ENCODE data around the gene ANKS6. TPM values are rescaled to one million over a fixed set of nuclear protein-coding genes. Genes with fewer than 3 reads are reported as not detected.

Gene ANKS6
- total and polyA plus RNA-seq, 10 of the 15 experiments (the other 5 are each of a cell fraction or from before 2014, with no cell fraction given) = 2.0 to 16.2 (median 6.1) TPM

DNA sequence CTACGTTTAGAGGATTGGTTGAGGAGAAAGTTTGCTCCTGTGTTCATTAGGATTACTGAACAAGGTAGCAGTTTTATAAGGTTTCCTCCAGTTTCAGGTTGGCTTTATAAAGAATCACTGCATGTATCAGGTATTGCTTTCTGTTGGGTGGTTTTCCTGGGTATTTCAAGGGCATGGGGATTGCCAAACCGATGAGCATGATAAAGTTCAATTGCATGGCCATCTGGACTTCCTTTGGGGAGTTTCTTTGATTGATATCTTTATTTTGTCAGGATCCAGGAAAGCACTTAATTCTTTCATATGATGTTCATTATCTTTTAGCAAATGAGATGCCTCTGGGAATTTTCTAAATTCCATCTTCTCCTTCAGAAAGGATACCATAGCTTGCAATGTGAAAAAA is 77.3 kb downstream of the ANKS6 start:
- Histone ChIP-seq H3K4me3 (no peak overlapping the region), H3K27me3 (replicated peaks in 1 of 2; ENCODE audit: control insufficient read depth in 2 of 2, insufficient read depth in 2 of 2, low read length in 1 of 2) (peaks cover 0 to 3% of the 10 kb centered on the region in 2 experiments; a peak in 2 of 4 replicates), H3K9ac (ENCODE audit: control insufficient read depth, insufficient read depth, low read length) (no peak overlapping the region), H3K9me3 (replicated peaks; ENCODE audit: control insufficient read depth, insufficient read depth, low read length) (no peaks in the 10 kb centered on the region), H3K27ac (ENCODE audit: control insufficient read depth, insufficient read depth) (no peak overlapping the region), H4K20me1 (ENCODE audit: control insufficient read depth, insufficient read depth) (no peaks in the 10 kb centered on the region), H3K4me1 (ENCODE audit: control insufficient read depth, insufficient read depth, low read length) (no peaks in the 10 kb centered on the region), H2AFZ (ENCODE audit: control insufficient read depth, low read depth, low read length) (no peak overlapping the region), H3K4me2 (ENCODE audit: control insufficient read depth, insufficient read depth) (no peak overlapping the region), H3K79me2 (ENCODE audit: control insufficient read depth, insufficient read depth, low read length) (no peaks in the 10 kb centered on the region), H3K36me3 (ENCODE audit: control insufficient read depth in 2 of 2, insufficient read depth in 2 of 2, low read length in 1 of 2) (no peaks in the 10 kb centered on the region)
- RAD21 ChIA-PET (ENCODE audit: unreplicated experiment) = no interaction called here
- POLR2A ChIA-PET = no interaction called here
- FAIRE-seq (no peak), DNase-seq (ENCODE audit: low read depth, low spot score) (no peak), ATAC-seq (no peak)
- intact Hi-C loops (cut with micrococcal nuclease; ENCODE audit: unreplicated experiment) = no loop called here
- CTCF ChIA-PET = no interaction called here
- in situ Hi-C loops (cut with MboI) = no loop called here
- no TSS peak for BruUV-seq (replicated peaks)
- 0% methylated on average over 2 of the region's 2 CpGs for WGBS (ENCODE audit: insufficient coverage, insufficient replicate concordance, low lambda C conversion rate, missing lambda C conversion rate)
- SMC1A ChIA-PET (ENCODE audit: uncharacterized antibody, unreplicated experiment) = no interaction called here
- no peak for TF ChIP-seq NFIC (IDR thresholded peaks at IDR 0.05; ENCODE audit: low read depth, low read length)

- in situ Hi-C loops (cut with MboI) = no loop called here
- H3K4me3 ChIP-seq = no peak overlapping the region
- DNase-seq (ENCODE audit: low read depth, low spot score) = no peak
- H3K36me3 ChIP-seq (ENCODE audit: control insufficient read depth in 2 of 2, insufficient read depth in 2 of 2, low read length in 1 of 2) = no peaks in the 10 kb centered on the region
- no peak overlapping the region for H3K9ac ChIP-seq (ENCODE audit: control insufficient read depth, insufficient read depth, low read length)
- no peaks in the 10 kb centered on the region for H3K9me3 ChIP-seq (replicated peaks; ENCODE audit: control insufficient read depth, insufficient read depth, low read length)
- intact Hi-C loops (cut with micrococcal nuclease; ENCODE audit: unreplicated experiment) = no loop called here
- H3K27ac ChIP-seq (ENCODE audit: control insufficient read depth, insufficient read depth) = no peak overlapping the region
- peaks cover 2 to 3% of the 10 kb centered on the region in 2 experiments; a peak in 3 of 4 replicates for H3K27me3 ChIP-seq (replicated peaks in 1 of 2; ENCODE audit: control insufficient read depth in 2 of 2, insufficient read depth in 2 of 2, low read length in 1 of 2)
- FAIRE-seq = no peak
- ChIA-PET RAD21 (ENCODE audit: unreplicated experiment) (no interaction called here), SMC1A (ENCODE audit: uncharacterized antibody, unreplicated experiment) (no interaction called here), POLR2A (no interaction called here), CTCF (no interaction called here)
- WGBS (ENCODE audit: insufficient coverage, insufficient replicate concordance, low lambda C conversion rate, missing lambda C conversion rate) = 38% methylated on average over 1 of the region's 1 CpG
- no peak overlapping the region for H3K4me2 ChIP-seq (ENCODE audit: control insufficient read depth, insufficient read depth)
- BruUV-seq (replicated peaks) = no TSS peak
- ATAC-seq = no peak
- no peak overlapping the region for H2AFZ ChIP-seq (ENCODE audit: control insufficient read depth, low read depth, low read length)
- H3K4me1 ChIP-seq (ENCODE audit: control insufficient read depth, insufficient read depth, low read length) = no peaks in the 10 kb centered on the region
- no peaks in the 10 kb centered on the region for H4K20me1 ChIP-seq (ENCODE audit: control insufficient read depth, insufficient read depth)
- no peaks in the 10 kb centered on the region for H3K79me2 ChIP-seq (ENCODE audit: control insufficient read depth, insufficient read depth, low read length)
- TF ChIP-seq RB1 (IDR thresholded peaks at IDR 0.05; ENCODE audit: borderline replicate concordance) = no peak
- TF ChIP-seq E4F1 (IDR thresholded peaks at IDR 0.05; ENCODE audit: borderline replicate concordance, partially characterized antibody) = no peak
- no peak for TF ChIP-seq HDAC6 (IDR thresholded peaks at IDR 0.05; ENCODE audit: unreplicated experiment)
- no peak for TF ChIP-seq MTA2 (IDR thresholded peaks at IDR 0.05; ENCODE audit: low read depth)
- no peak for TF ChIP-seq TCF7 (IDR thresholded peaks at IDR 0.05; ENCODE audit: borderline replicate concordance)
- TF ChIP-seq, protein P1, sequence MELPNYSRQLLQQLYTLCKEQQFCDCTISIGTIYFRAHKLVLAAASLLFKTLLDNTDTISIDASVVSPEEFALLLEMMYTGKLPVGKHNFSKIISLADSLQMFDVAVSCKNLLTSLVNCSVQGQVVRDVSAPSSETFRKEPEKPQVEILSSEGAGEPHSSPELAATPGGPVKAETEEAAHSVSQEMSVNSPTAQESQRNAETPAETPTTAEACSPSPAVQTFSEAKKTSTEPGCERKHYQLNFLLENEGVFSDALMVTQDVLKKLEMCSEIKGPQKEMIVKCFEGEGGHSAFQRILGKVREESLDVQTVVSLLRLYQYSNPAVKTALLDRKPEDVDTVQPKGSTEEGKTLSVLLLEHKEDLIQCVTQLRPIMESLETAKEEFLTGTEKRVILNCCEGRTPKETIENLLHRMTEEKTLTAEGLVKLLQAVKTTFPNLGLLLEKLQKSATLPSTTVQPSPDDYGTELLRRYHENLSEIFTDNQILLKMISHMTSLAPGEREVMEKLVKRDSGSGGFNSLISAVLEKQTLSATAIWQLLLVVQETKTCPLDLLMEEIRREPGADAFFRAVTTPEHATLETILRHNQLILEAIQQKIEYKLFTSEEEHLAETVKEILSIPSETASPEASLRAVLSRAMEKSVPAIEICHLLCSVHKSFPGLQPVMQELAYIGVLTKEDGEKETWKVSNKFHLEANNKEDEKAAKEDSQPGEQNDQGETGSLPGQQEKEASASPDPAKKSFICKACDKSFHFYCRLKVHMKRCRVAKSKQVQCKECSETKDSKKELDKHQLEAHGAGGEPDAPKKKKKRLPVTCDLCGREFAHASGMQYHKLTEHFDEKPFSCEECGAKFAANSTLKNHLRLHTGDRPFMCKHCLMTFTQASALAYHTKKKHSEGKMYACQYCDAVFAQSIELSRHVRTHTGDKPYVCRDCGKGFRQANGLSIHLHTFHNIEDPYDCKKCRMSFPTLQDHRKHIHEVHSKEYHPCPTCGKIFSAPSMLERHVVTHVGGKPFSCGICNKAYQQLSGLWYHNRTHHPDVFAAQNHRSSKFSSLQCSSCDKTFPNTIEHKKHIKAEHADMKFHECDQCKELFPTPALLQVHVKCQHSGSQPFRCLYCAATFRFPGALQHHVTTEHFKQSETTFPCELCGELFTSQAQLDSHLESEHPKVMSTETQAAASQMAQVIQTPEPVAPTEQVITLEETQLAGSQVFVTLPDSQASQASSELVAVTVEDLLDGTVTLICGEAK (IDR thresholded peaks at IDR 0.05; ENCODE audit: borderline replicate concordance) = no peak
- no peak for TF ChIP-seq ZNF207 (IDR thresholded peaks at IDR 0.05; ENCODE audit: borderline replicate concordance)
- TF ChIP-seq FOXM1 (IDR thresholded peaks at IDR 0.05; ENCODE audit: low read depth, low read length) = no peak
- TF ChIP-seq ATF3 (IDR thresholded peaks at IDR 0.05; ENCODE audit: borderline replicate concordance, extremely low read depth, low read depth, low read length) = no peak
- no peak for TF ChIP-seq ATF7 (IDR thresholded peaks at IDR 0.05; ENCODE audit: low read depth)
- TF ChIP-seq RAD21 (IDR thresholded peaks at IDR 0.05; ENCODE audit: insufficient read depth, low read depth, low read length) = no peak
These were observed 81.5 kb downstream of the ANKS6 start for GRCh38 chr9:98714833-98715232.
